ENCODE data around the gene STK32C.

DNA sequence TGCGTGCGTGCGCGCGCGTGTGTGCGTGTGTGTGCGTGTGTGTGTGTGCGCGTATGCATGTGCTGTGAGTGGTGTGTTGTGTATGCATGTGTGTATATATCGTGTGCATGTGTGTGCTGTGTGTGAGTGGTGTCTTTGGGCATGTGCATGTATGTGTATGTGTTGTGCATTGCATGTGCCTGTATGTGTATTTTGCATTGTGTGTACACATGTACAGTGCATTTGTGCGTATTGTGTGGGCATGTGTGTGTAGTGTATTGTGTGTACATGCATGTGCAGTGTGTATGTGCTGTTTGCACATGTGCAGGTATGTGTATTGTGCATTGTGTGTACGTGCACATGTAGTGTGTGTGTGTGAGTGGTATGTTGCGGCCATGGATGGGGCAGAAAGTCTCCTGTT, 127.0 kb downstream of the STK32C start:
- no peak for TF ChIP-seq SUZ12 (IDR thresholded peaks at IDR 0.05; ENCODE audit: extremely low read depth, insufficient read depth, insufficient read length)
- no peak for TF ChIP-seq YY1 (IDR thresholded peaks at IDR 0.05; ENCODE audit: insufficient read depth, insufficient read length)
